ENCODE measurements around the gene SPTBN1. TPM values are rescaled to one million over a fixed set of nuclear protein-coding genes. Genes with fewer than 3 reads are reported as not detected.

Gene SPTBN1
- total and polyA plus RNA-seq, 2 of the 13 experiments (the other 11 are each of a cell fraction or from before 2014, with no cell fraction given): 123 to 299 TPM

- Histone ChIP-seq H3K27ac (ENCODE audit: extremely low read length, insufficient read depth, low read length) (no peak overlapping the region), H3K4me3 (replicated peaks in 1 of 3; ENCODE audit: insufficient read depth in 1 of 3, low read depth in 2 of 3, low read length in 3 of 3) (no peak overlapping the region), H3K36me3 (replicated peaks in 1 of 2; ENCODE audit: control insufficient read depth in 1 of 2, insufficient read depth in 2 of 2, low read length in 2 of 2) (no peaks in the 10 kb centered on the region), H3K9me3 (ENCODE audit: low read length) (no peaks in the 10 kb centered on the region), H3K9ac (ENCODE audit: insufficient read depth, low read depth, low read length) (no peak overlapping the region), H3K79me2 (ENCODE audit: insufficient read depth, low read length) (no peaks in the 10 kb centered on the region), H2AFZ (ENCODE audit: low read length) (no peak overlapping the region), H3K27me3 (ENCODE audit: control insufficient read depth in 1 of 2, insufficient read depth in 2 of 2, low read length in 2 of 2) (no peaks in the 10 kb centered on the region), H4K20me1 (ENCODE audit: insufficient read depth, low read length) (no peaks in the 10 kb centered on the region), H3K4me1 (ENCODE audit: insufficient read depth, low read length) (peaks cover 21% of the 10 kb centered on the region), H3K4me2 (ENCODE audit: low read depth, low read length) (no peak overlapping the region)
- in situ Hi-C loops (cut with HindIII; ENCODE audit: extremely low pct_ligation_motif_present, low pct_unique_long_range_greater_than_20kb) (no loop called here), intact Hi-C loops (cut with micrococcal nuclease; ENCODE audit: unreplicated experiment) (no loop called here)
- FAIRE-seq (no peak), ATAC-seq (no peak), DNase-seq (ENCODE audit: low spot score) (no peak)
- CTCF ChIA-PET (ENCODE audit: low intra/inter-chr PET ratio, low total read pairs): no interaction called here
- no TSS peak for BruUV-seq (replicated peaks)
- WGBS (ENCODE audit: low lambda C conversion rate): 90% methylated on average over 6 of the region's 6 CpGs
- POLR2A ChIA-PET: no interaction called here
- TF ChIP-seq ZNF644 (CRISPR knock-in tag; IDR thresholded peaks at IDR 0.05; ENCODE audit: low read depth): no peak
- no peak for TF ChIP-seq ZNF776 (CRISPR knock-in tag; IDR thresholded peaks at IDR 0.05)
- no peak for TF ChIP-seq ZNF816 (CRISPR knock-in tag; IDR thresholded peaks at IDR 0.05; ENCODE audit: borderline replicate concordance)
- no peak for TF ChIP-seq ZNF362 (CRISPR knock-in tag; IDR thresholded peaks at IDR 0.05; ENCODE audit: borderline replicate concordance)
- TF ChIP-seq FOXP4 (CRISPR knock-in tag; IDR thresholded peaks at IDR 0.05): no peak
- no peak for TF ChIP-seq MAX (IDR thresholded peaks at IDR 0.05)
- no peak for TF ChIP-seq NFIB (CRISPR knock-in tag; IDR thresholded peaks at IDR 0.05; ENCODE audit: borderline replicate concordance)
- no peak for TF ChIP-seq ELF1 (CRISPR knock-in tag; IDR thresholded peaks at IDR 0.05)
- TF ChIP-seq STAT6 (CRISPR knock-in tag; IDR thresholded peaks at IDR 0.05; ENCODE audit: borderline replicate concordance): no peak
- TF ChIP-seq PRDM10 (CRISPR knock-in tag; IDR thresholded peaks at IDR 0.05; ENCODE audit: low read depth): no peak
- no peak for TF ChIP-seq ZNF484 (CRISPR knock-in tag; IDR thresholded peaks at IDR 0.05; ENCODE audit: borderline replicate concordance, low read depth)
- TF ChIP-seq ZNF138 (CRISPR knock-in tag; IDR thresholded peaks at IDR 0.05; ENCODE audit: low read depth): no peak
- no peak for TF ChIP-seq MED13 (CRISPR knock-in tag; IDR thresholded peaks at IDR 0.05)
- TF ChIP-seq SRY (CRISPR knock-in tag; IDR thresholded peaks at IDR 0.05): no peak
- TF ChIP-seq ZBTB42 (CRISPR knock-in tag; IDR thresholded peaks at IDR 0.05): no peak
- TF ChIP-seq ZNF136 (CRISPR knock-in tag; IDR thresholded peaks at IDR 0.05; ENCODE audit: low read depth): no peak
These were observed 225.3 kb downstream of the SPTBN1 start for GRCh38 chr2:54681416-54681815.
